ENCODE data around the gene LY86. TPM values are rescaled to one million over a fixed set of nuclear protein-coding genes. Genes with fewer than 3 reads are reported as not detected.

The LY86 gene
- polyA plus RNA-seq, 1 of the 3 experiments (the other 2 are of a cell fraction): not detected

GRCh38 chr6:6580225-6580856, 8.2 kb upstream of the LY86 start:
- no peak overlapping the region for H3K9ac ChIP-seq
- no peak for DNase-seq
- H2AFZ ChIP-seq (ENCODE audit: low read depth): no peak overlapping the region
- H3K4me3 ChIP-seq (ENCODE audit: low read depth in 2 of 2, low read length in 1 of 2): no peak overlapping the region
- CTCF ChIA-PET: interaction anchor here (1.5 kb wide), 1 partner anchor 24 kb away, joined by 4 read pairs; no protein-coding TSS in a partner anchor
- no peaks in the 10 kb centered on the region for H4K20me1 ChIP-seq (ENCODE audit: insufficient read depth)
- no peaks in the 10 kb centered on the region for H3K36me3 ChIP-seq (replicated peaks in 1 of 2; ENCODE audit: control insufficient read depth in 1 of 2, insufficient read depth in 2 of 2, low read length in 1 of 2)
- H3K4me1 ChIP-seq (ENCODE audit: control insufficient read depth in 1 of 2, insufficient read depth in 2 of 2, low read depth in 1 of 2, low read length in 1 of 2): no peaks in the 10 kb centered on the region
- H3K27ac ChIP-seq (ENCODE audit: low read depth in 2 of 2, low read length in 1 of 2): no peak overlapping the region
- POLR2A ChIA-PET: no interaction called here
- H3K9me2 ChIP-seq: no peaks in the 10 kb centered on the region
- no peaks in the 10 kb centered on the region for H3K9me3 ChIP-seq
- no peak overlapping the region for H3K4me2 ChIP-seq
- H3F3A ChIP-seq (replicated peaks; ENCODE audit: insufficient read depth): no peaks in the 10 kb centered on the region
- 7% methylated on average over 6 of the region's 6 CpGs for WGBS (ENCODE audit: low lambda C conversion rate)
- H3K79me2 ChIP-seq (ENCODE audit: insufficient read depth): no peaks in the 10 kb centered on the region
- H3K27me3 ChIP-seq (ENCODE audit: insufficient read depth): no peaks in the 10 kb centered on the region
- no peak for TF ChIP-seq PBX3 (IDR thresholded peaks at IDR 0.05)
- TF ChIP-seq MXI1 (IDR thresholded peaks at IDR 0.05; ENCODE audit: low read depth, low read length): no peak
- TF ChIP-seq SMC3 (IDR thresholded peaks at IDR 0.05; ENCODE audit: low read depth, low read length): no peak
- no peak for TF ChIP-seq GATA2 (CRISPR knock-in tag; IDR thresholded peaks at IDR 0.05)
- TF ChIP-seq EP300 (IDR thresholded peaks at IDR 0.05; ENCODE audit: borderline replicate concordance in 1 of 2, low read depth in 1 of 2, low read length in 1 of 2): no peak
- TF ChIP-seq POLR2AphosphoS5 (IDR thresholded peaks at IDR 0.05; ENCODE audit: low read depth, low read length): no peak
- TF ChIP-seq FOSL2 (IDR thresholded peaks at IDR 0.05; ENCODE audit: borderline replicate concordance, low read depth): no peak

- 16% methylated on average over 3 of the region's 3 CpGs for WGBS (ENCODE audit: low lambda C conversion rate)
- TF ChIP-seq NRF1 (IDR thresholded peaks at IDR 0.05; ENCODE audit: low read depth, low read length) (no peak), EP300 (IDR thresholded peaks at IDR 0.05; ENCODE audit: borderline replicate concordance in 1 of 2, low read depth in 1 of 2, low read length in 1 of 2) (no peak), MEF2A (IDR thresholded peaks at IDR 0.05; ENCODE audit: borderline replicate concordance, low read depth) (no peak), JUND (IDR thresholded peaks at IDR 0.05) (no peak), RFX5 (IDR thresholded peaks at IDR 0.05; ENCODE audit: low read length) (no peak), SIN3A (IDR thresholded peaks at IDR 0.05; ENCODE audit: borderline replicate concordance, low read depth, low read length) (no peak), PBX3 (IDR thresholded peaks at IDR 0.05) (no peak), FOSL2 (IDR thresholded peaks at IDR 0.05; ENCODE audit: borderline replicate concordance, low read depth) (no peak), RCOR1 (IDR thresholded peaks at IDR 0.05; ENCODE audit: low read length) (no peak), CTCF (IDR thresholded peaks at IDR 0.05) (no peak), ZBTB33 (IDR thresholded peaks at IDR 0.05; ENCODE audit: borderline replicate concordance, low read depth) (no peak), SMC3 (IDR thresholded peaks at IDR 0.05; ENCODE audit: low read depth, low read length) (no peak), RAD21 (IDR thresholded peaks at IDR 0.05; ENCODE audit: low read length) (no peak), USF1 (IDR thresholded peaks at IDR 0.05; ENCODE audit: borderline replicate concordance, low read depth) (no peak)
- Histone ChIP-seq H2AFZ (ENCODE audit: low read depth) (no peak overlapping the region), H3K79me2 (ENCODE audit: insufficient read depth) (no peaks in the 10 kb centered on the region), H3K36me3 (replicated peaks in 1 of 2; ENCODE audit: control insufficient read depth in 1 of 2, insufficient read depth in 2 of 2, low read length in 1 of 2) (no peaks in the 10 kb centered on the region), H3K9me2 (no peaks in the 10 kb centered on the region), H3K27me3 (ENCODE audit: insufficient read depth) (no peaks in the 10 kb centered on the region), H3K9ac (no peak overlapping the region), H3K4me2 (no peak overlapping the region), H3K9me3 (no peaks in the 10 kb centered on the region), H3K4me3 (ENCODE audit: low read depth in 2 of 2, low read length in 1 of 2) (no peak overlapping the region), H3K4me1 (ENCODE audit: control insufficient read depth in 1 of 2, insufficient read depth in 2 of 2, low read depth in 1 of 2, low read length in 1 of 2) (no peaks in the 10 kb centered on the region), H3F3A (replicated peaks; ENCODE audit: insufficient read depth) (no peaks in the 10 kb centered on the region), H4K20me1 (ENCODE audit: insufficient read depth) (no peaks in the 10 kb centered on the region), H3K27ac (ENCODE audit: low read depth in 2 of 2, low read length in 1 of 2) (no peak overlapping the region)
- ChIA-PET CTCF (no interaction called here), POLR2A (no interaction called here)
- DNase-seq: no peak
Measured at GRCh38 chr6:6581054-6581453, 7.5 kb upstream of the LY86 start.
